Naive thymus-derived CD4-positive, alpha-beta T cell (primary cell): ENCODE measurements around the gene ZDHHC9. TPM values are rescaled to one million over a fixed set of nuclear protein-coding genes. Genes with fewer than 3 reads are reported as not detected.

Experiments
- ATAC-seq: fragments of 150-1000 bp; cut with Tn5 transposase; 2 replicates; pipeline ENCODE4 v1.10.0; 2021; ENCODE audit warnings: mild to moderate bottlenecking, moderate library complexity
- CTCF ChIA-PET: fragments of 350-600 bp; sonication (Branson Sonifier 250); formaldehyde crosslinking; loops from one replicate; lab custom pipeline; 2021; ENCODE audit warnings: antibody characterized with exemption; lab: Charles Lee
- POLR2A ChIA-PET: fragments of 350-600 bp; sonication (Branson Sonifier 250); formaldehyde crosslinking; loops from one replicate; lab custom pipeline; 2021; ENCODE audit warnings: antibody characterized with exemption, inconsistent platforms; lab: Charles Lee
- DNase-seq, 9 donors: peaks; one replicate each; pipeline versions ENCODE4 v3.0.0 to v3.0.0-alpha.2; 2020 to 2022; ENCODE audit warnings: mixed read lengths in 1 of 9
- H3K27ac ChIP-seq: one replicate; pipeline ENCODE4 v1.7.0; 2013; ENCODE audit warnings: mild to moderate bottlenecking, low read depth, low read length, moderate library complexity
- H3K27me3 ChIP-seq, 2 donors: one replicate each; pipeline ENCODE4 v1.7.0; 2013; ENCODE audit warnings: low read length in 2 of 2, mild to moderate bottlenecking in 2 of 2, moderate library complexity in 2 of 2; ENCODE audit not compliant: control insufficient read depth in 2 of 2, insufficient read depth in 2 of 2
- H3K36me3 ChIP-seq, 3 experiments: 1 replicate in 2 of 3; 2 replicates in 1 of 3; pipeline ENCODE4 v1.7.0; 2013; ENCODE audit warnings: low read length in 3 of 3, mild to moderate bottlenecking in 3 of 3, moderate library complexity in 1 of 3; ENCODE audit not compliant: insufficient read depth in 3 of 3, control insufficient read depth in 2 of 3
- H3K4me1 ChIP-seq, 2 donors: one replicate each; pipeline ENCODE4 v1.7.0; 2013; ENCODE audit warnings: low read length in 2 of 2, mild to moderate bottlenecking in 2 of 2, moderate library complexity in 1 of 2; ENCODE audit not compliant: control insufficient read depth in 2 of 2, insufficient read depth in 2 of 2
- H3K4me3 ChIP-seq: 2 replicates; pipeline ENCODE4 v1.7.0; 2013; ENCODE audit warnings: mild to moderate bottlenecking, low read length
- H3K9me3 ChIP-seq, 3 experiments: 1 replicate in 2 of 3; 2 replicates in 1 of 3; pipeline ENCODE4 v1.7.0; 2013; ENCODE audit warnings: low read length in 3 of 3; ENCODE audit not compliant: control insufficient read depth in 2 of 3
- H3K27ac Mint-ChIP-seq, 9 donors: one replicate each; pipeline ENCODE4 v1.8.0; 2020 to 2022; ENCODE audit warnings: mixed read lengths in 9 of 9, mild to moderate bottlenecking in 8 of 9, moderate library complexity in 5 of 9, inconsistent platforms in 2 of 9
- H3K27me3 Mint-ChIP-seq, 5 donors: one replicate each; pipeline ENCODE4 v1.8.0; 2021 to 2022; ENCODE audit warnings: mixed read lengths in 5 of 5, mild to moderate bottlenecking in 1 of 5
- H3K36me3 Mint-ChIP-seq, 5 donors: one replicate each; pipeline ENCODE4 v1.8.0; 2020 to 2022; ENCODE audit warnings: mixed read lengths in 5 of 5, mild to moderate bottlenecking in 3 of 5, inconsistent platforms in 1 of 5
- H3K4me1 Mint-ChIP-seq, 7 donors: one replicate each; pipeline ENCODE4 v1.8.0; 2020 to 2022; ENCODE audit warnings: mixed read lengths in 7 of 7, mild to moderate bottlenecking in 3 of 7, inconsistent platforms in 1 of 7
- H3K4me3 Mint-ChIP-seq, 10 donors: one replicate each; pipeline ENCODE4 v1.8.0; 2020 to 2022; ENCODE audit warnings: mild to moderate bottlenecking in 10 of 10, mixed read lengths in 10 of 10, moderate library complexity in 6 of 10, inconsistent platforms in 2 of 10
- H3K9me3 Mint-ChIP-seq, 11 donors: one replicate each; pipeline ENCODE4 v1.8.0; 2020 to 2022; ENCODE audit warnings: mixed read lengths in 11 of 11, mild to moderate bottlenecking in 4 of 11, inconsistent platforms in 1 of 11, moderate library complexity in 1 of 11
- intact Hi-C, 2 donors: fragments of 100-400 bp; cut with micrococcal nuclease; formaldehyde crosslinking; loops; one replicate each; pipeline ENCODE4 v1.15.1; 2023
- polyA plus RNA-seq, 2 donors: library from polyadenylated mRNA; unstranded; fragments of 300-500 nt; fragmentation: Illumina TruSeq; gene quantifications; one replicate each; pipeline ENCODE4 v1.2.3, GENCODE V29; 2021
- total RNA-seq, 6 experiments: library from RNA in 5 of 6; stranded (reverse) in 5 of 6; gene quantifications; 1 replicate in 5 of 6; 2 replicates in 1 of 6; pipeline ENCODE4 v1.2.3 and lab custom pipeline; 2021 to 2026

Gene ZDHHC9
- total and polyA plus RNA-seq, 7 experiments from 2014 or later, result 4.4 to 9.1 (median 7.1) TPM

- H3K4me3 ChIP-seq, result peak overlapping the region; percentile 35
- peaks cover 14 to 45% (median 17%) of the 10 kb centered on the region in 3 experiments for H3K36me3 ChIP-seq
- ChIA-PET POLR2A (interaction anchor here (12.3 kb wide), 1 partner anchor 16 kb away, joined by 191 read pairs; no protein-coding TSS in a partner anchor), CTCF (interaction anchor here (1.2 kb wide), 1 partner anchor 108 kb away, joined by 3 read pairs; no protein-coding TSS in a partner anchor)
- H3K27ac Mint-ChIP-seq, result peak overlapping the region; percentile 47 to 93 (median 89)
- ATAC-seq, result peak; percentile 51
- H3K4me1 ChIP-seq, result peaks cover 30 to 37% of the 10 kb centered on the region in 2 donors
- intact Hi-C loops, result no loop called here
- no peaks in the 10 kb centered on the region for H3K27me3 ChIP-seq
- H3K27me3 Mint-ChIP-seq, result no peaks in the 10 kb centered on the region
- H3K36me3 Mint-ChIP-seq, result peaks cover 3 to 52% (median 14%) of the 10 kb centered on the region in 5 donors
- H3K4me3 Mint-ChIP-seq, result peak overlapping the region; percentile 59 to 86 (median 81)
- no peaks in the 10 kb centered on the region for H3K9me3 ChIP-seq
- peaks cover 20 to 63% (median 51%) of the 10 kb centered on the region in 7 donors for H3K4me1 Mint-ChIP-seq
- H3K9me3 Mint-ChIP-seq, result no peaks in the 10 kb centered on the region
- no peak for DNase-seq
- peak overlapping the region; percentile 68 for H3K27ac ChIP-seq
These were observed 57.5 kb downstream of the ZDHHC9 start for GRCh38 chrX:129786210-129786651.

GRCh38 chrX:129785160-129785947, 58.3 kb downstream of the ZDHHC9 start:
- Histone ChIP-seq H3K4me3 (peak overlapping the region; percentile 35), H3K36me3 (peaks cover 7 to 36% (median 11%) of the 10 kb centered on the region in 3 experiments), H3K4me1 (peaks cover 30 to 37% of the 10 kb centered on the region in 2 donors), H3K27me3 (no peaks in the 10 kb centered on the region), H3K9me3 (no peaks in the 10 kb centered on the region), H3K27ac (peak overlapping the region; percentile 68)
- ATAC-seq (no peak), DNase-seq (no peak)
- Mint-ChIP-seq H3K36me3 (peaks cover 3 to 59% (median 14%) of the 10 kb centered on the region in 5 donors), H3K27me3 (no peaks in the 10 kb centered on the region), H3K27ac (peak overlapping the region; percentile 72 to 93 (median 89)), H3K9me3 (no peaks in the 10 kb centered on the region), H3K4me1 (peaks cover 20 to 65% (median 51%) of the 10 kb centered on the region in 7 donors), H3K4me3 (peak overlapping the region; percentile 59 to 86 (median 80))
- intact Hi-C loops, result loop anchor here in 1 of 2 donors (2.0 kb wide), 1 partner anchor 37 kb away; no protein-coding TSS in a partner anchor
- ChIA-PET POLR2A (interaction anchor here (0.6 to 12.3 kb wide), 5 partner anchors 10 to 107 kb away, joined by 3 to 191 read pairs (median 12); no protein-coding TSS in a partner anchor), CTCF (no interaction called here)

GRCh38 chrX:129784371-129784770, 59.3 kb downstream of the ZDHHC9 start:
- peak overlapping the region; percentile 67 for H3K4me3 ChIP-seq
- no peak for DNase-seq
- peaks cover 30 to 38% of the 10 kb centered on the region in 2 donors for H3K4me1 ChIP-seq
- ChIA-PET POLR2A (interaction anchor here (0.6 to 12.3 kb wide), 8 partner anchors 11 to 129 kb away, joined by 3 to 191 read pairs (median 8); partner anchors contain the start of gene APLN), CTCF (interaction anchor here (0.6 kb wide), 1 partner anchor 150 kb away, joined by 3 read pairs; no protein-coding TSS in a partner anchor)
- H3K27me3 ChIP-seq, result no peaks in the 10 kb centered on the region
- no peaks in the 10 kb centered on the region for H3K9me3 ChIP-seq
- peaks cover 7 to 28% (median 8%) of the 10 kb centered on the region in 3 experiments for H3K36me3 ChIP-seq
- H3K27me3 Mint-ChIP-seq, result no peaks in the 10 kb centered on the region
- peak overlapping the region; percentile 89 for H3K27ac ChIP-seq
- H3K9me3 Mint-ChIP-seq, result no peaks in the 10 kb centered on the region
- H3K27ac Mint-ChIP-seq, result peak overlapping the region; percentile 16 to 97 (median 91)
- peaks cover 23 to 67% (median 50%) of the 10 kb centered on the region in 7 donors for H3K4me1 Mint-ChIP-seq
- H3K4me3 Mint-ChIP-seq, result peak overlapping the region; percentile 79 to 98 (median 92)
- no peak for ATAC-seq
- intact Hi-C loops, result loop anchor here (2.0 to 5.0 kb wide), 6 partner anchors 37 to 303 kb away; partner anchors contain the start of genes UTP14A (in 1 of the 2) and ZDHHC9 (in 1 of the 2)
- H3K36me3 Mint-ChIP-seq, result peaks cover 3 to 63% (median 14%) of the 10 kb centered on the region in 5 donors

GRCh38 chrX:129783291-129783713, 60.4 kb downstream of the ZDHHC9 start:
- H3K4me3 Mint-ChIP-seq, result peak overlapping the region; percentile 79 to 98 (median 92)
- Histone ChIP-seq H3K4me1 (peaks cover 37 to 49% of the 10 kb centered on the region in 2 donors), H3K9me3 (no peaks in the 10 kb centered on the region), H3K36me3 (peaks cover 7 to 23% (median 8%) of the 10 kb centered on the region in 3 experiments), H3K4me3 (peak overlapping the region; percentile 67), H3K27ac (peak overlapping the region; percentile 89), H3K27me3 (no peaks in the 10 kb centered on the region)
- intact Hi-C loops, result loop anchor here (5.0 kb wide), 5 partner anchors 36 to 304 kb away; partner anchors contain the start of genes UTP14A (in 1 of the 2) and ZDHHC9 (in 1 of the 2)
- ATAC-seq (no peak), DNase-seq (no peak)
- peaks cover 3 to 68% (median 11%) of the 10 kb centered on the region in 5 donors for H3K36me3 Mint-ChIP-seq
- no peaks in the 10 kb centered on the region for H3K27me3 Mint-ChIP-seq
- peak overlapping the region; percentile 16 to 97 (median 91) for H3K27ac Mint-ChIP-seq
- ChIA-PET POLR2A (interaction anchor here (0.9 to 12.3 kb wide), 8 partner anchors 12 to 128 kb away, joined by 4 to 191 read pairs (median 8); partner anchors contain the start of gene APLN), CTCF (interaction anchor here (0.6 to 1.5 kb wide), 8 partner anchors 10 to 105 kb away, joined by 3 to 5 read pairs (median 4); no protein-coding TSS in a partner anchor)
- peaks cover 30 to 73% (median 57%) of the 10 kb centered on the region in 7 donors for H3K4me1 Mint-ChIP-seq
- no peaks in the 10 kb centered on the region for H3K9me3 Mint-ChIP-seq

- Mint-ChIP-seq H3K27ac (peak overlapping the region; percentile 16 to 97 (median 92)), H3K9me3 (no peaks in the 10 kb centered on the region), H3K27me3 (no peaks in the 10 kb centered on the region), H3K36me3 (peaks cover 3 to 68% (median 11%) of the 10 kb centered on the region in 5 donors), H3K4me3 (peak overlapping the region; percentile 79 to 98 (median 92)), H3K4me1 (peaks cover 30 to 76% (median 60%) of the 10 kb centered on the region in 7 donors)
- DNase-seq, result no peak
- no peak for ATAC-seq
- ChIA-PET POLR2A (interaction anchor here (0.5 to 12.3 kb wide), 8 partner anchors 12 to 100 kb away, joined by 3 to 191 read pairs (median 5); no protein-coding TSS in a partner anchor), CTCF (interaction anchor here (1.0 to 2.3 kb wide), 5 partner anchors 11 to 104 kb away, joined by 3 to 8 read pairs (median 4); no protein-coding TSS in a partner anchor)
- H3K4me1 ChIP-seq, result peaks cover 43 to 55% of the 10 kb centered on the region in 2 donors
- H3K4me3 ChIP-seq, result peak overlapping the region; percentile 67
- peak overlapping the region; percentile 89 for H3K27ac ChIP-seq
- H3K9me3 ChIP-seq, result no peaks in the 10 kb centered on the region
- H3K27me3 ChIP-seq, result no peaks in the 10 kb centered on the region
- peaks cover 7 to 19% (median 8%) of the 10 kb centered on the region in 3 experiments for H3K36me3 ChIP-seq
- intact Hi-C loops, result loop anchor here (5.0 kb wide), 5 partner anchors 35 to 305 kb away; partner anchors contain the start of genes UTP14A (in 1 of the 2) and ZDHHC9 (in 1 of the 2)
These were observed 61.0 kb downstream of the ZDHHC9 start for GRCh38 chrX:129782706-129783105.
